HK-2 (cell line): Measurements from ENCODE around the gene LAPTM5.
A peak's percentile ranks its signal among the peaks of the same experiment; 100 is the strongest.

ENCODE experiments used
- DNase-seq: peaks from one replicate; pipeline ENCODE4 v3.0.0-alpha.2; 2018; ENCODE audit not compliant: unreplicated experiment

The LAPTM5 gene

DNA sequence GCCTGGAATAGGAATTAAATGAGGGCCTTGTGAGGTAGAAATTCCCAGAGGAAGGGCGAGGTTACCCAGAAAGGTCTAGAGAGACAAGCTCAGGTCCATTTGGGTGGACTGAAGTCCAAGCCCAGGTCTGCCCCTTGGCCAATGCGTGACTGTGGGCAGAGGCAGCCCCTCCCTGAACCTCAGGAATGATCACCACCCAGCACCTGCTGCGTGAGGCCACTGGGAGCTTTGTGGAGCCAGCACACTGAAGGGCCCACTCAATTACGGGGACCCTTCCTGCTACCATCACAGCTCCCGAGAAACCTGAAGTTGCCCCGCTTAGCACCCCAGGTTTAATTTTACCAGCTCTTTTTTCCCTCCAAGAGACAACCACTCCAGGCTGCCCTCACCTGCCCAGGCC is 27.7 kb downstream of the LAPTM5 start:
- no peak for DNase-seq

GRCh38 chr1:30728832-30729638 is 28.5 kb downstream of the LAPTM5 start:
- DNase-seq = no peak

DNA sequence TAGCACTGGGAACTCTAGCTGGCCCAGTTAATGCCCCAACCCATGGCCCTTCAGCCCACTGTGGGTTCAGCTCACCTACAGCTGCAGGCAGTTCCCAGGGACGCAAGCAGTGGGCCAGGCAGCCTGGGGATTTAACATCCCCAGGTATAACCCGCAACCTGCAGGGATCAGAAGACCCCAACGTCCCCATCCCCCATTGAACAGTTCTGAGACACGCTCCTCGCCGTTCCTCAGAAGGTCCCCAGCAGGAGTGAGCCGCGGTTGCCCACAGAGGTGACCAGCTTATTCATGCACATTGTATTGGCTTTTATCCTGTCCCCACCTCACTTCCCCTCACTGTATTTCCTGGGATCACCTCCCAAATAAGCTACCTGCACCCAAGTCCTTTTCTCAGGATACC is 29.2 kb downstream of the LAPTM5 start:
- no peak for DNase-seq

DNA sequence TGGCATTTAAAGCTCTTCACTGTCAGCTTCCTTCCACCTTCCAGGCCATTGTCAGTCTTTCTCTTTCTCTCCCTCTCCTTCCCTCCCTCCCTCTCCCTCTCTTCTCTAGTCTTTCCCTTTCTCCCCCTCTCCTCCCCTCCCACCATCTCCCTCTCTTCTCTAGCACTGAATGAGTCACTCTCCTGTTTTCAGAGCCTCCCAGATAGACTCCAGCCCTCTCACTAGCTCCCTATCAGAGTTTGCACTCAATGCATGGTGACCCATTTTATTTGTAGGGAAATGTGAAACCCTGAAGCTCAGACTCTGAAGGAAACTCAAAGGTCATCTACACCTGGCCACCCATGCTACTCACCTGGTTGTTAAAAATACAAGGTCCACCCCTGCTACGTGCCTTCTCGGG is 29.8 kb downstream of the LAPTM5 start:
- no peak for DNase-seq

DNA sequence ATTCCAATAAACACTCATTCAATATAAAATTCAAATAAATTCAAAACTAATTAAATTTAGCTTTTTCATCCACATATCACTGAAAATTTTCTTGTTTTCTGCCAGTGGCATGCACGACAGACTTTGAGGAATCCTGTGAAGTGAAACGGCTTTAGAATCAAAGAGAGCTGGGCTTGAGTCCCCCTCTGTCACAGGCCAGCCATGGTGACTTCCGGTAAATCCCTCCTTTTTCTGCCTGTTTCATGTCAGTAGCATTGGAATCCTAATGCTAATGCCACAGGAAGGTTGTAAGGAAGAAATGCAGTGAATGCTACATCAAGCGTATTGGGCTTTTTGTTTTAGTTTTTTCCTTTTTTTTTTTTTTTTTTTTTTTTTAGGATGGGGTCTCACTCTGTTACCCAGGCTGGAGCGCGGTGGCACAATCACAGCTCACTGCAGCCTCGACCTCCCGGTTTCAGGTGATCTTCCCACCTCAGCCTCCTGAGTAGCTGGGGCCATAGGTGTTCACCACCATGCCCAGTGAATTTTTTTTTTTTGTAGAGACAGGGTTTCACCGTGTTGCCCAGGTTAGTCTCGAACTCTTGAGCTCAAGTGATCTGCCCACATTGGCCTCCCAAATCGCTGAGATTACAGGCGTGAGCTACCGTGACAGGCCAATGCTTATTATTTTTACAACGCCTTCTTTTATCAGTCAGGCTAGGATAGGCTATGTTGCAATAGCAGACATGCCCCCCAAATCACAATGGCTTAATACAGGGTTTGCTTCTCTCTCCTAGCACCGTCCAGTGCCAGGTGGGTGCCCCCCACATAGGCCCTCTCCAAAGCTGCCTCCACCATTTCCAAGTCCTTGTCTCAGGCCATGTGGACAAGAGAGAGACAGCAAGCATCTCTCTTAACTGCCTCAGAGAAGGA is 30.5 kb downstream of the LAPTM5 start:
- DNase-seq = no peak

GRCh38 chr1:30726236-30726635 is 31.3 kb downstream of the LAPTM5 start:
- DNase-seq = no peak

- DNase-seq = no peak
These were observed 32.0 kb downstream of the LAPTM5 start for GRCh38 chr1:30725450-30726095.

GRCh38 chr1:30724655-30725421 is 32.7 kb downstream of the LAPTM5 start:
- DNase-seq = no peak

DNA sequence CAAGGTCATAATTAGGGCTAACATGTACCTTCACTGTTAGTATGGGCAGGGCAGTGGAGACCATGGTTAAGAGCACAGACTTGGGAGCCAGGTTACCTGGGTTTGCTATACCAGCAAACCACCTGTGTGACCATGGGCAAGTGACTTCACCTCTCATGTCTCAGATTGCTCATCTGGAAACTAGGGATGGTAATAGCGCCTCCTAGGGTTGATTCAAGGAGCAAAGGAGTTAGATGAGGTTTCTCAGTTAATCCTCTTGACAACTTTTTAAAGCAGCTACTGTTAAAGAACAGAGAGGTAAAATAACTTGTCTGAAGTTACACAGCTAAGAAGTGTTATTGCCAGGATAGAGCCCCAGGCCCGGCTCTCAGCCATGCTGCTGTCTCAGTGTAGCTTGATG is 33.4 kb downstream of the LAPTM5 start:
- DNase-seq = no peak

DNA sequence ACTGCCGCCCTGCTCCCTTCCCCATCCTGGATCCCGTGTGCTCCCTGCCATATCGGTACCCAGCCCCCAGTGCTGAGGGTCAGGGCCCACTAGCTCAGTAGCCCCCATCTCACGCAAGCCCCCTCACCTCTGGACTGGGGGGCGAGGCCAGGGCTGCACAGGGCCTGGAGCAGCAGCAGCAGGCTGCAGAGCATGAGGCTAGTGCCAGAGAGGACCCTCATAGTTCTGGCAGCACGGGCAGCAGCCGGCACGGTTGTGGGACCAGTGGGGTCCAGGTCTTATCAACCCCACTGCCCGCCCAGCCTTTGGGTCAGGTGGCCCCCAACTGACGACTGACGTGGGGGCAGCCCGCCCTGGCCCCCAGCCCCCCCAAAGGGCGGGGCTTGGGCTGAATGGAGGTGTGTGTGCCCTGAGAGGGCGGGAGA is 34.2 kb downstream of the LAPTM5 start, which contains the start of gene MATN1:
TSS of gene MATN1 (minus strand) at position 255 of the 425 bp plus-strand sequence. CDS start at position 221, 34 bp downstream.
- DNase-seq = no peak

- DNase-seq = no peak
These were observed 35.6 kb downstream of the LAPTM5 start for GRCh38 chr1:30721812-30722537.

DNA sequence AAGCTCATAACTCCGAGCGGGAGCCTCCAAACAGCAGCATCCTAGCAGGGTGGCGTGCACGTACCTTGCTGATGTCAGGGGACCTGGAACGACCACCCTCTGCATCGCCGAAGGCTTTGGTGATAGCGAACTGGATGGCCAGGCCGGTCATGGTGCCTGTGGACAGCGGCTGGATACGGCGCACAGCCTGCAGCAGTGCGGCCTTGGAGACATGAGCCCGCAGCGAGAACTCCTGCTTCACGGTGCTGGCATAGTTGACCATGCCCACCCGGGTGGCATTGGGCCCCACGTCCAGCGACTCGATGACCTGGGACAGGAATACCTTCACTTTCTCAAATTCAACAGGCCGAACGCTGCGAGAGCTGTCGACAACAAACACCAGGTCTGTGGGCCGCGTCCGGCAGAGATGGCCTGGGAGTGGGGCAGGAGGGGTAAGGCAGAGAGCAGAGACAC is 36.2 kb downstream of the LAPTM5 start:
- no peak for DNase-seq

DNA sequence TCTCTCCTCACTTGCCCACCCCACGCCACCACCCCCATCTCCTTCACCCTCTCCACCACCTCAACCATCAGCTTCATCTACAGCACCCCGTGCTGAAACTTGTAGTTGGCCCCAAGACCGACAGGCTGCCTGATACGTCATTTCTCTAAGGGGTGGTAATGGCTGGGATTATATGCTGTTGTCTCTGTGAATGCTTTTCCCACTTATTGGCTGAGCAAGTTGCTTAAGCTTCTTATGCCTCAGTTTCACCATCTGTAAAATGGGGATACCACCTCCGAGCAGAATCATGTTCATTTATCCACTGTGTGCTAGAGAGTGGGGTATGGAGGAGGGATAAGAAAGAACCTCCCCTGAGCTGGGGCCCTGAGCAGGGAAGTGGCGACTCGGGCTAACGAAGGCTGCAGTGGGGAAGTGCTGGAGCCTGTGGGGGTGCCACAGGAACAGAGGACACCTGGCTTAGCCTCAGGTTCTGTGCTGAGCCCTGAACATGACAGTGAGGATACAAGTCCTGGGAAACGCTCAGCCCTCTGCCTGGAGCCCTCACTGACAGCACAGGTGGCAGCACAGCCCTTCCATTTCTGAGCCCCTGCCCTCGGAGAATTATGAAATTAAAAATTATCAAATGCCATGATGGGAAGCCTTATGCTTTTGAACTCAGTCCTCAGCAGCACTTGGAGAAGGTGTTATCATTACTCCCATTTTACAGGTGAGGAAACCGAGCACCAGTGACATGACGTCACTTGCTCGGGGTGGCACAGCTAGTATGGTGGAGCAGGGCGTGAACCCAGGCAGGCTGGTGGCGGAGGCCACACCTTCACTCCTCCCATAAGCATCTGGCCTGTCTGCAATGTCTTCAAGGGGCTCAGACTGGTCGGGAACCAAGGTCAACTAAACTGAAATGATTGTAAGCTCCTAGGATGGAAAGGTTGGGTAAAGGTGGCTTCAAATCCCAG is 37.0 kb downstream of the LAPTM5 start:
- DNase-seq = no peak

DNA sequence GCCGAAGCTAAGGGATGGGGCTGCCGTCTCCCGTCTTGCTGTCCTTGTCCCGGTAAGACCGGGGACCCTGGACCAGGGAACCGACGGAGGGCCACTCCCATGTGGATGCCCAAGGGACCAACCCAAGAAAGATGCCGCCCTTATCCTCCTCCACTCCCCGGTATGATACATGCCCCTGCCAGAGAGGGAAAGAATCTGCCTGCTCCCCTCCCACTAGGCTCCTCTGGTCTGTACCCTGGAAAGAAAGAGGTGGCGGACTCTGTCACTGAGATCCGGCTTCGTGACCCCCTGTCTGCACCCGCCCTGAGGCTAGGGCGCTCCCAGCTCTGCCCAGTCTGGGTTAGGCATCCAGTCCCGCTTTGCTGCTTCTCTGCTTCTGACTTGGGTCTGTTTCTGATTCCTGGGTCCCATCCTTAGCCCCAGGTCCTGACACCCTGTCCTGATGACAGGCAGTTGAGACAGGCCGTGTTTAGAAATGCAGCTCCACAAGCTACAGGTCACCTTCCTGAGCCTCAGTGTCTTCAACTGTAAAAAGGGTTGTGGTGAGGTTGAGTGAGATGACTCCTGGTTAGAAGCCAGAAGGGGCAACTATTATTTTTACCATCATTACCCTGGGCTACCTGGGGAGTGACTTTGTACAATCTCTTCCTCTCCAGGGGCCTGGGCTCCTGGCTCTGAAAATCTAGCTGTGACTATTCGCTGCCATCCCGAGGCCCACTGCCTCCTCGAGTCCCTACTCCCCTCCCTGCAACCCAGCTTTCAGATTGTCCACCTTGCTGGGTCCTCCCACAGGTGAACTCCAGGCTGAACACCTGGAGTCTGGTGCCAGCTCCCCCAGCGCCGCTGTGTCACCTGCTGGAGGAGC is 37.9 kb downstream of the LAPTM5 start:
- DNase-seq = no peak

DNA sequence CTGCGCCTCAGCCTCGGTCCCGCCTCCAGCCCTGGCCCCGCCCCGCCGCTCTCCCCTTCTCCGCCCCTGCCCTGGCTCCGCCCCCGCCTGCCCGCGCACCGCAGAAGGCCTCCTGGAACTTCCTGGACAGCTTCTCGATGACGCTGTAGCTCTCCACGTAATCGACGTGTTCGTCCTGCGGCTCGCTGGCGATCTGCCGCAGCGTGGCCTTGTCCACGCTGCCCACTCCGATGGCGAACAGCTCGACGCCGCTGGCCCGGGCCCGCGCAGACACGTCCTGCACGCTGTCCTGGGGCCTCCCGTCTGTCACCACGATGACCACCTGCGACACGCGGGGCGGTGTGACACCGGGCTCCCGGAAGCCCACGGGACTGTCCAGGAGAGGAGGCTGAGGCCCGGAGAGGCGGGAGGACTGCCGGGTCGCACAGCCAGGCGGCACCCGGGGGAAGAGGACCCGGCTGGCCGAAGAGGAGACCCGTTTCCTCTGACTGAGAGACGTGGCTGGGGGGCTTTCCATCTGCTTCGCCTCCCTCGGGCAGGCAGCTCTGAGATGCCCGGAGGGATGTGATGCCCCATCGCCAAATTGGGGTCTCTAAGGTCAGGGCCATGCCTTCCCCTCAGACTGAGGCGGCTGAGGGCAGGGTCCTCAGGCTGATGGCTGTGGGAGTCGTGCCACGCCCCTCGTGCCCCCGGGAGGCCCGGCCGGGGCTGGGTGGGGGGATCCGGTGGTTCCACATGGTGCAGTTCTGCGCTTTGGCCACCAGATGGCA is 38.8 kb downstream of the LAPTM5 start:
- DNase-seq = peak; percentile 81

- DNase-seq = peak; percentile 99
These were observed 39.4 kb downstream of the LAPTM5 start for GRCh38 chr1:30718091-30718635.

DNA sequence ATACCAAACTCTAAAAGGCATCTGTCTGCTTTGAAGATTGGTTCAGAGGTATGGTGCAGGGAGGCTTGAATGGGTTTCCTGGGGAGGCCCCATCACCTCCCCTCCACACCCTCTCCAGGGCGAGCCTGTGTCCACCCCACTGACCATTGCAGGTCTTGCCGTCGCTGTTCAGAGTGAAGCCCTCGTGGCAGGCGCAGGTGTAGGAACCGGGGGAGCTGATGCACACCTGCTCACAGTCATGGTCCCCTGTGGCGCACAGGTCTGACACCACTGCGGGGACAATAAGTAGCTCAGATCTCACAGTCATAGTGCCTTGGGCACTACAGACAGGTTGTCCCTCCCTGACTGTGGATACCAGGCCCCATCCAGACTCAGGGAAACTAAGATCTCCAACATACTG is 40.9 kb downstream of the LAPTM5 start:
- no peak for DNase-seq
